HEK293 (cell line): ENCODE results near the gene RPL3.

Experiments
- CTCF ChIP-seq: fragments of 450-650 bp; formaldehyde crosslinking; IDR thresholded peaks from 2 replicates; pipeline ENCODE4 v1.5.1; 2016; ENCODE audit warnings: missing biosample characterization, missing genetic modification characterization
- PATZ1 ChIP-seq: fragments of 450-650 bp; formaldehyde crosslinking; IDR thresholded peaks from 2 replicates; pipeline ENCODE4 v1.5.1; 2016; ENCODE audit warnings: missing biosample characterization, missing genetic modification characterization
- SP2 ChIP-seq: fragments of 450-650 bp; formaldehyde crosslinking; IDR thresholded peaks from 2 replicates; pipeline ENCODE4 v1.5.1; 2016; ENCODE audit warnings: missing biosample characterization, missing genetic modification characterization
- ZBTB1 ChIP-seq: fragments of 450-650 bp; formaldehyde crosslinking; IDR thresholded peaks from 2 replicates; pipeline ENCODE4 v1.5.1; 2016; ENCODE audit warnings: missing biosample characterization, missing genetic modification characterization
- ZBTB21 ChIP-seq: fragments of 450-650 bp; formaldehyde crosslinking; IDR thresholded peaks from 2 replicates; pipeline ENCODE4 v1.5.1; 2017; ENCODE audit warnings: missing biosample characterization, missing genetic modification characterization
- ZNF114 ChIP-seq: fragments of 450-650 bp; formaldehyde crosslinking; IDR thresholded peaks from 2 replicates; pipeline ENCODE4 v1.5.0; 2017; ENCODE audit warnings: missing biosample characterization, missing genetic modification characterization
- ZNF169 ChIP-seq: fragments of 450-650 bp; formaldehyde crosslinking; IDR thresholded peaks from 2 replicates; pipeline ENCODE4 v1.5.1; 2016; ENCODE audit warnings: missing biosample characterization, missing genetic modification characterization
- ZNF280C ChIP-seq: fragments of 450-650 bp; formaldehyde crosslinking; IDR thresholded peaks from 2 replicates; pipeline ENCODE4 v1.5.1; 2016; ENCODE audit warnings: missing biosample characterization, missing genetic modification characterization
- ZNF366 ChIP-seq: fragments of 450-650 bp; formaldehyde crosslinking; conservative IDR thresholded peaks from 2 replicates; pipeline ENCODE4 v1.5.1; 2016; ENCODE audit warnings: missing biosample characterization, missing genetic modification characterization
- ZNF398 ChIP-seq: fragments of 450-650 bp; formaldehyde crosslinking; IDR thresholded peaks from 2 replicates; pipeline ENCODE4 v1.5.1; 2017; ENCODE audit warnings: missing biosample characterization, missing genetic modification characterization
- ZNF544 ChIP-seq: fragments of 450-650 bp; formaldehyde crosslinking; IDR thresholded peaks from 2 replicates; pipeline ENCODE4 v1.5.0; 2017; ENCODE audit warnings: missing biosample characterization, missing genetic modification characterization
- ZNF558 ChIP-seq: fragments of 450-650 bp; formaldehyde crosslinking; IDR thresholded peaks from 2 replicates; pipeline ENCODE4 v1.5.1; 2016; ENCODE audit warnings: missing biosample characterization, missing genetic modification characterization
- ZNF792 ChIP-seq: fragments of 450-650 bp; formaldehyde crosslinking; IDR thresholded peaks from 2 replicates; pipeline ENCODE4 v1.5.1; 2016; ENCODE audit warnings: missing biosample characterization, missing genetic modification characterization
- ZSCAN30 ChIP-seq: fragments of 450-650 bp; IDR thresholded peaks from 2 replicates; pipeline ENCODE4 v1.5.1; 2018; ENCODE audit warnings: missing biosample characterization, mild to moderate bottlenecking, missing genetic modification characterization, moderate library complexity

- TF ChIP-seq CTCF (tag by site-specific recombination) (no peak), ZNF366 (no peak), ZSCAN30 (tag by site-specific recombination) (no peak), ZBTB21 (tag by site-specific recombination) (no peak), ZNF169 (tag by site-specific recombination) (no peak), ZBTB1 (tag by site-specific recombination) (no peak), SP2 (tag by site-specific recombination) (no peak), ZNF544 (tag by site-specific recombination) (no peak), PATZ1 (tag by site-specific recombination) (no peak), ZNF114 (tag by site-specific recombination) (no peak), ZNF398 (tag by site-specific recombination) (no peak), ZNF792 (tag by site-specific recombination) (no peak), ZNF280C (tag by site-specific recombination) (no peak), ZNF558 (no peak)
Measured at GRCh38 chr22:39363751-39364515, 44.5 kb upstream of the RPL3 start.
